Natural killer cell (primary cell): ENCODE data around the gene FREM1. TPM values are rescaled to one million over a fixed set of nuclear protein-coding genes. Genes with fewer than 3 reads are reported as not detected.

Experiments
- ATAC-seq, 3 donors: fragments of 150-1000 bp in 2 of 3; fragments of 200-7000 bp in 1 of 3; cut with Tn5 transposase; 1 replicate in 1 of 3; 2 replicates in 2 of 3; pipeline ENCODE4 v1.10.0; 2021; ENCODE audit warnings: mild to moderate bottlenecking in 2 of 3, moderate library complexity in 2 of 3
- DNase-seq, 2 donors: peaks; one replicate each; pipeline versions ENCODE4 v3.0.0 to v3.0.0-alpha.2; 2013 to 2021; ENCODE audit warnings: mixed read lengths in 1 of 2
- H3K27ac ChIP-seq: one replicate; pipeline ENCODE4 v1.5.1; 2013; ENCODE audit warnings: mild to moderate bottlenecking, low read length
- H3K27me3 ChIP-seq: one replicate; pipeline ENCODE4 v1.6.1; 2013; ENCODE audit warnings: low read length; ENCODE audit not compliant: control insufficient read depth, insufficient read depth
- H3K36me3 ChIP-seq: one replicate; pipeline ENCODE4 v1.6.1; 2013; ENCODE audit warnings: low read length; ENCODE audit not compliant: control insufficient read depth, insufficient read depth
- H3K4me1 ChIP-seq: one replicate; pipeline ENCODE4 v1.6.1; 2013; ENCODE audit warnings: low read length; ENCODE audit not compliant: control insufficient read depth, insufficient read depth
- H3K4me3 ChIP-seq: one replicate; pipeline ENCODE4 v1.5.1; 2013; ENCODE audit warnings: low read length
- H3K9me3 ChIP-seq: one replicate; pipeline ENCODE4 v1.6.1; 2013; ENCODE audit warnings: low read length; ENCODE audit not compliant: control insufficient read depth, insufficient read depth
- H3K27ac Mint-ChIP-seq, 2 donors: one replicate each; pipeline ENCODE4 v1.8.0; 2022; ENCODE audit warnings: mild to moderate bottlenecking in 2 of 2, mixed read lengths in 2 of 2, moderate library complexity in 1 of 2
- H3K27me3 Mint-ChIP-seq, 2 donors: one replicate each; pipeline ENCODE4 v1.8.0; 2022; ENCODE audit warnings: low read depth in 2 of 2, mixed read lengths in 2 of 2
- H3K36me3 Mint-ChIP-seq: one replicate; pipeline ENCODE4 v1.8.0; 2022; ENCODE audit warnings: mixed read lengths
- H3K4me1 Mint-ChIP-seq, 2 donors: one replicate each; pipeline ENCODE4 v1.8.0; 2022; ENCODE audit warnings: mixed read lengths in 2 of 2
- H3K4me3 Mint-ChIP-seq: one replicate; pipeline ENCODE4 v1.8.0; 2022; ENCODE audit warnings: mild to moderate bottlenecking, moderate library complexity, mixed read lengths
- H3K9me3 Mint-ChIP-seq, 2 donors: one replicate each; pipeline ENCODE4 v1.8.0; 2022; ENCODE audit warnings: mixed read lengths in 2 of 2
- WGBS: methylation state at CpG from one replicate; pipeline ENCODE4 v1.1.7; 2013; ENCODE audit warnings: missing lambda C conversion rate; ENCODE audit not compliant: insufficient coverage; 5-methylcytosine and 5-hydroxymethylcytosine counted together
- intact Hi-C: fragments of 100-400 bp; cut with micrococcal nuclease; formaldehyde crosslinking; loops from one replicate; pipeline ENCODE4 v1.14.2; 2022
- total RNA-seq, 4 donors: library from RNA; stranded (reverse); fragments of 120-200 nt in 1 of 4; gene quantifications; one replicate each; pipeline versions ENCODE4 v1.2.3 to v1.2.4, GENCODE V29; 2013 to 2022
- TF ChIP-seq, protein P1 (sequence below): fragments of 200-600 bp; IDR thresholded peaks from one replicate; pipeline ENCODE4 v1.8.0; 2022; ENCODE audit warnings: antibody characterized with exemption

The FREM1 gene
- total RNA-seq, 3 donors from 2014 or later (not counting 1 experiment from before 2014, with no cell fraction given), result 0.05 TPM; not detected in 2

DNA sequence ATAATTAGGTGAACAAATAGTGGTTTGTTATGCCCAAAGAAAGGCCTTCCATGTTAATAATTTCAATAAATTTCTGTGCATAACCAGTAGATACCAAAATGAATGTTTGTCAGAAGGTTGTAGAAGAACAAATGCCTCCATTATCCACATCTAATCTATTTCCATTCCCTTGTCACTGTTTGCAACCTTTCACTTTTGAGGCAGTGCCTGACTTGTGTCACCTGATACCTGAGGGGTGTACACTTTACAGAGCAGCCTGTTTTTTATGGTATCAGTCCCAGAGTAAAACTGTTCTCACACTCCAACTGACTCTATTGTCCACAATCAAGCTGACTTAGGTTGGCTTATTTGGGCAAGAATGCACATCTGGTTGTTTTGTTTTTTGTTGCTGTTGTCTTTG, 40.1 kb downstream of the FREM1 start:
- Histone ChIP-seq H3K27ac (no peak overlapping the region), H3K4me1 (no peaks in the 10 kb centered on the region), H3K9me3 (peaks cover 2% of the 10 kb centered on the region), H3K4me3 (no peak overlapping the region), H3K36me3 (no peaks in the 10 kb centered on the region), H3K27me3 (no peaks in the 10 kb centered on the region)
- ATAC-seq (no peak), DNase-seq (no peak)
- Mint-ChIP-seq H3K4me1 (no peaks in the 10 kb centered on the region), H3K4me3 (no peak overlapping the region), H3K27me3 (no peaks in the 10 kb centered on the region), H3K27ac (no peak overlapping the region), H3K9me3 (peaks cover 0 to 2% of the 10 kb centered on the region in 2 donors), H3K36me3 (no peaks in the 10 kb centered on the region)
- intact Hi-C loops, result no loop called here
- TF ChIP-seq, protein P1, sequence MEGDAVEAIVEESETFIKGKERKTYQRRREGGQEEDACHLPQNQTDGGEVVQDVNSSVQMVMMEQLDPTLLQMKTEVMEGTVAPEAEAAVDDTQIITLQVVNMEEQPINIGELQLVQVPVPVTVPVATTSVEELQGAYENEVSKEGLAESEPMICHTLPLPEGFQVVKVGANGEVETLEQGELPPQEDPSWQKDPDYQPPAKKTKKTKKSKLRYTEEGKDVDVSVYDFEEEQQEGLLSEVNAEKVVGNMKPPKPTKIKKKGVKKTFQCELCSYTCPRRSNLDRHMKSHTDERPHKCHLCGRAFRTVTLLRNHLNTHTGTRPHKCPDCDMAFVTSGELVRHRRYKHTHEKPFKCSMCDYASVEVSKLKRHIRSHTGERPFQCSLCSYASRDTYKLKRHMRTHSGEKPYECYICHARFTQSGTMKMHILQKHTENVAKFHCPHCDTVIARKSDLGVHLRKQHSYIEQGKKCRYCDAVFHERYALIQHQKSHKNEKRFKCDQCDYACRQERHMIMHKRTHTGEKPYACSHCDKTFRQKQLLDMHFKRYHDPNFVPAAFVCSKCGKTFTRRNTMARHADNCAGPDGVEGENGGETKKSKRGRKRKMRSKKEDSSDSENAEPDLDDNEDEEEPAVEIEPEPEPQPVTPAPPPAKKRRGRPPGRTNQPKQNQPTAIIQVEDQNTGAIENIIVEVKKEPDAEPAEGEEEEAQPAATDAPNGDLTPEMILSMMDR, result no peak

DNA sequence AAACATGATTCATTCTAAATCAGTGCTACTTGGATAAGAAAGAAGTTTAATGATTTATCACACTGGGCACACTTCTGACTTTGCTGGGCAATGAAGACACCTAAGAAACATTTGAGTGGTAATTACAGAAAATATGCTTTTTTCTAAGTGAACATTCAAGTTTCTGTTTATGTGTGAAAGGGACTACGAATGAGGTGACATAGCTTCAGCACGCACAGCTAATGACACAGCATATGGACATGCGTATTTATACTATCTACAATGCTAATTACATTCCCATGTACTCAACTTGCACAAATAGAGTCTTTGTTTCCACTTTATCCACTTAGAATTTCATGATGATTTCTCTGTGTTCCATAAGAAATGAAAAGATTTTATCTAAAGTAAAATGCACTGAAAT, 40.6 kb downstream of the FREM1 start:
- no peak overlapping the region for H3K4me3 ChIP-seq
- Mint-ChIP-seq H3K27me3 (no peaks in the 10 kb centered on the region), H3K9me3 (peaks cover 0 to 2% of the 10 kb centered on the region in 2 donors), H3K4me3 (no peak overlapping the region), H3K4me1 (no peaks in the 10 kb centered on the region), H3K27ac (no peak overlapping the region), H3K36me3 (no peaks in the 10 kb centered on the region)
- H3K9me3 ChIP-seq, result peaks cover 2% of the 10 kb centered on the region
- TF ChIP-seq, protein P1, result no peak
- H3K27ac ChIP-seq, result no peak overlapping the region
- H3K4me1 ChIP-seq, result no peaks in the 10 kb centered on the region
- H3K27me3 ChIP-seq, result no peaks in the 10 kb centered on the region
- WGBS, result 72% methylated on average over 2 of the region's 3 CpGs
- intact Hi-C loops, result no loop called here
- DNase-seq (no peak), ATAC-seq (no peak)
- no peaks in the 10 kb centered on the region for H3K36me3 ChIP-seq

DNA sequence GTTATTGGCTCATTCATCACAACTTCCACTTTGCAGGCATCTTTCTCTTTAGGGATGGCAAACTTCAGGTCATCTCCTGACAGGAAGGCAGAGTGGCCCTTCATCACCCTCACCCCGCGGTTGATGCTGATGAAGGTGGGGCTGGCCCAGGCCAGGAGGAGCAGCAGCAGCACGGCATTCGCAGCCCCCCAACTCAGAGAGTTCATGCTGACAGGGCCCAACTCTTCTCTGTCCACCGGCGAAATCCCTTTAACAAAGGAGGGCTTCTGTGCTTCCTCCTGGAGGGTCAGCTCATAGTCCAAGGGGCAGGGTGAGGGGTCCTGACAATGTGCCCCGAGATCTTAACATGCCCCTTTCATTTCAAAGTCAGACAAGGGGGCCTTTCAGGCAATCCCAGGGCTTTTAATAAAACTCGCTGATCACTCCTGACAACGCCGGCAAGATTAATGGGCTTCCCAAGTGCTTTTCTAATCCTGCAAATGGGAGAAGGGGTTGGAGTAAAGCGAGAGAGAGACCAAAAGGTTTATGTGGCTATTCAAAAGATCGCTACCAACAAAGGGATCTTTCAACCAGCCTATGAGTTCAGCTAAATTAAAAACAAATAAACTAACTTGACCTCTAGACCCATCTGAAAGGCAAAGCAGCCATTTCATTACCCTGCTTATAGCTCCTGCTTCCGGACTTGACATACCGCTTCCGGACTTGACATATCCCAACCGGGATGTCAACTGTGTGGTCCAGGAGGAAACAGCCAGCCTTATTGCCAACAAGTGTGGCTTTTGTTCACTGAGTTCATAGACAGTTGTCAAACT, 41.2 kb downstream of the FREM1 start:
- 90% methylated on average over 15 of the region's 16 CpGs for WGBS
- Histone ChIP-seq H3K36me3 (no peaks in the 10 kb centered on the region), H3K9me3 (peaks cover 2% of the 10 kb centered on the region), H3K4me1 (no peaks in the 10 kb centered on the region), H3K27me3 (no peaks in the 10 kb centered on the region), H3K27ac (no peak overlapping the region), H3K4me3 (no peak overlapping the region)
- no peak for ATAC-seq
- Mint-ChIP-seq H3K36me3 (no peaks in the 10 kb centered on the region), H3K4me1 (no peaks in the 10 kb centered on the region), H3K27me3 (no peaks in the 10 kb centered on the region), H3K4me3 (no peak overlapping the region), H3K9me3 (peaks cover 0 to 2% of the 10 kb centered on the region in 2 donors), H3K27ac (no peak overlapping the region)
- intact Hi-C loops, result no loop called here
- DNase-seq, result no peak
- TF ChIP-seq, protein P1, result no peak

DNA sequence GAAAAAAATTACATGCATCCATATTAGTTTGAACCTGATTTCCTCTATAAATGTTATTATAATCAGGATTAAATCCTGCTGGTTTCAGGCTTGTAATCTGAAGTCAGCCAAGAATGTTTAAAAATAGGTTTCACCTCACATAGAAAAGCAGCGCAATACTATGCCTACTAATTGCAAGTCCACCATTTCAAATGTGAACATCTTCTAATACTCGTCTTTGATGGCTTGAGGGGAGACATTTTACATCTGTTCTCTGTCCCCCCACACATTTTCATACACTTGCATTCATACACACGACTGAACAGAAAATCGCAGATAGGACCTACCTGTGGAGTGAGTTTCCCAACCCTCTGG, 41.8 kb downstream of the FREM1 start:
- ATAC-seq, result no peak
- intact Hi-C loops, result no loop called here
- no peaks in the 10 kb centered on the region for H3K27me3 Mint-ChIP-seq
- H3K4me1 Mint-ChIP-seq, result no peaks in the 10 kb centered on the region
- H3K36me3 Mint-ChIP-seq, result no peaks in the 10 kb centered on the region
- Histone ChIP-seq H3K36me3 (no peaks in the 10 kb centered on the region), H3K4me1 (no peaks in the 10 kb centered on the region), H3K27ac (no peak overlapping the region), H3K27me3 (no peaks in the 10 kb centered on the region), H3K4me3 (no peak overlapping the region), H3K9me3 (peaks cover 2% of the 10 kb centered on the region)
- WGBS, result 89% methylated on average over 4 of the region's 4 CpGs
- H3K27ac Mint-ChIP-seq, result no peak overlapping the region
- TF ChIP-seq, protein P1, result no peak
- DNase-seq, result no peak
- H3K4me3 Mint-ChIP-seq, result no peak overlapping the region
- peaks cover 0 to 2% of the 10 kb centered on the region in 2 donors for H3K9me3 Mint-ChIP-seq
